HG03135 (cell line): ENCODE data around the gene RYR2.

ENCODE experiments used
- ATAC-seq: cut with Tn5 transposase; IDR thresholded peaks from one replicate; pipeline ENCODE4 v1.9.1; 2021; ENCODE audit warnings: mild to moderate bottlenecking, moderate library complexity; ENCODE audit not compliant: unreplicated experiment

Gene RYR2

GRCh38 chr1:237416924-237417655 lies 375.1 kb downstream of the RYR2 start:
- ATAC-seq, result no peak

GRCh38 chr1:237428809-237429208 lies 386.8 kb downstream of the RYR2 start:
- ATAC-seq, result no peak

GRCh38 chr1:237429252-237429651 lies 387.3 kb downstream of the RYR2 start:
- no peak for ATAC-seq

GRCh38 chr1:237431448-237431847 lies 389.5 kb downstream of the RYR2 start:
- no peak for ATAC-seq

- ATAC-seq, result no peak
Measured at GRCh38 chr1:237440346-237440745, 398.4 kb downstream of the RYR2 start.

- no peak for ATAC-seq
Measured at GRCh38 chr1:237444120-237444790, 402.3 kb downstream of the RYR2 start.

- ATAC-seq, result no peak
Measured at GRCh38 chr1:237448042-237448441, 406.1 kb downstream of the RYR2 start.

GRCh38 chr1:237457573-237457972 lies 415.6 kb downstream of the RYR2 start:
- no peak for ATAC-seq

GRCh38 chr1:237467320-237467719 lies 425.3 kb downstream of the RYR2 start:
- ATAC-seq, result no peak

- ATAC-seq, result no peak
Measured at GRCh38 chr1:237470712-237471338, 428.8 kb downstream of the RYR2 start.

GRCh38 chr1:237471377-237471776 lies 429.4 kb downstream of the RYR2 start:
- no peak for ATAC-seq

- ATAC-seq, result no peak
Measured at GRCh38 chr1:237471956-237472355, 430.0 kb downstream of the RYR2 start.

GRCh38 chr1:237473854-237474253 lies 431.9 kb downstream of the RYR2 start:
- no peak for ATAC-seq

- ATAC-seq, result no peak
Measured at GRCh38 chr1:237478082-237478481, 436.1 kb downstream of the RYR2 start.

GRCh38 chr1:237478842-237479241 lies 436.9 kb downstream of the RYR2 start:
- ATAC-seq, result no peak

- ATAC-seq, result no peak
Measured at GRCh38 chr1:237482777-237483176, 440.8 kb downstream of the RYR2 start.

GRCh38 chr1:237492359-237492758 lies 450.4 kb downstream of the RYR2 start:
- no peak for ATAC-seq

- ATAC-seq, result no peak
Measured at GRCh38 chr1:237500566-237500965, 458.6 kb downstream of the RYR2 start.

- ATAC-seq, result no peak
Measured at GRCh38 chr1:237503292-237503691, 461.3 kb downstream of the RYR2 start.

GRCh38 chr1:237507005-237507404 lies 465.0 kb downstream of the RYR2 start:
- peak; percentile 92 for ATAC-seq

GRCh38 chr1:237509748-237510147 lies 467.8 kb downstream of the RYR2 start:
- ATAC-seq, result no peak

- ATAC-seq, result no peak
Measured at GRCh38 chr1:237525102-237525501, 483.1 kb downstream of the RYR2 start.
